Measurements from ENCODE around the gene ASB7.

ASB7 gene

GRCh38 chr15:100653608-100654007, 51.2 kb downstream of the ASB7 start:
- Histone ChIP-seq H3K4me3 (ENCODE audit: low read length) (no peak overlapping the region), H3K9ac (ENCODE audit: low read depth, low read length) (no peak overlapping the region), H3K36me3 (ENCODE audit: insufficient read depth, low read depth, low read length) (peaks cover 3% of the 10 kb centered on the region; the same call in 1 of the 2 replicates), H3K27ac (ENCODE audit: low read length) (no peak overlapping the region), H3K4me1 (ENCODE audit: insufficient read depth, low read length) (no peaks in the 10 kb centered on the region), H3K9me3 (ENCODE audit: insufficient read depth, low read depth, low read length) (no peaks in the 10 kb centered on the region), H3K27me3 (ENCODE audit: insufficient read depth, low read length) (no peaks in the 10 kb centered on the region)

GRCh38 chr15:100658895-100659294, 56.5 kb downstream of the ASB7 start:
- Histone ChIP-seq H3K27ac (ENCODE audit: low read length) (no peak overlapping the region), H3K36me3 (ENCODE audit: insufficient read depth, low read depth, low read length) (no peaks in the 10 kb centered on the region), H3K4me1 (ENCODE audit: insufficient read depth, low read length) (no peaks in the 10 kb centered on the region), H3K27me3 (ENCODE audit: insufficient read depth, low read length) (no peaks in the 10 kb centered on the region), H3K9me3 (ENCODE audit: insufficient read depth, low read depth, low read length) (no peaks in the 10 kb centered on the region), H3K4me3 (ENCODE audit: low read length) (no peak overlapping the region), H3K9ac (ENCODE audit: low read depth, low read length) (no peak overlapping the region)

- Histone ChIP-seq H3K27ac (ENCODE audit: low read length) (no peak overlapping the region), H3K27me3 (ENCODE audit: insufficient read depth, low read length) (no peaks in the 10 kb centered on the region), H3K9ac (ENCODE audit: low read depth, low read length) (no peak overlapping the region), H3K36me3 (ENCODE audit: insufficient read depth, low read depth, low read length) (no peaks in the 10 kb centered on the region), H3K4me3 (ENCODE audit: low read length) (no peak overlapping the region), H3K4me1 (ENCODE audit: insufficient read depth, low read length) (no peaks in the 10 kb centered on the region), H3K9me3 (ENCODE audit: insufficient read depth, low read depth, low read length) (no peaks in the 10 kb centered on the region)
Observed at GRCh38 chr15:100661156-100661555, 58.8 kb downstream of the ASB7 start.

- Histone ChIP-seq H3K36me3 (ENCODE audit: insufficient read depth, low read depth, low read length) (no peaks in the 10 kb centered on the region), H3K4me1 (ENCODE audit: insufficient read depth, low read length) (no peaks in the 10 kb centered on the region), H3K4me3 (ENCODE audit: low read length) (no peak overlapping the region), H3K9me3 (ENCODE audit: insufficient read depth, low read depth, low read length) (no peaks in the 10 kb centered on the region), H3K27ac (ENCODE audit: low read length) (no peak overlapping the region), H3K27me3 (ENCODE audit: insufficient read depth, low read length) (no peaks in the 10 kb centered on the region), H3K9ac (ENCODE audit: low read depth, low read length) (no peak overlapping the region)
Observed at GRCh38 chr15:100663086-100663914, 60.9 kb downstream of the ASB7 start.

GRCh38 chr15:100663915-100664281, 61.5 kb downstream of the ASB7 start:
- H3K4me3 ChIP-seq (ENCODE audit: low read length), result no peak overlapping the region
- no peaks in the 10 kb centered on the region for H3K27me3 ChIP-seq (ENCODE audit: insufficient read depth, low read length)
- no peak overlapping the region for H3K9ac ChIP-seq (ENCODE audit: low read depth, low read length)
- H3K9me3 ChIP-seq (ENCODE audit: insufficient read depth, low read depth, low read length), result no peaks in the 10 kb centered on the region
- no peak overlapping the region for H3K27ac ChIP-seq (ENCODE audit: low read length)
- H3K4me1 ChIP-seq (ENCODE audit: insufficient read depth, low read length), result no peaks in the 10 kb centered on the region
- H3K36me3 ChIP-seq (ENCODE audit: insufficient read depth, low read depth, low read length), result no peaks in the 10 kb centered on the region

- Histone ChIP-seq H3K4me1 (ENCODE audit: insufficient read depth, low read length) (no peaks in the 10 kb centered on the region), H3K9ac (ENCODE audit: low read depth, low read length) (no peak overlapping the region), H3K27ac (ENCODE audit: low read length) (no peak overlapping the region), H3K4me3 (ENCODE audit: low read length) (no peak overlapping the region), H3K9me3 (ENCODE audit: insufficient read depth, low read depth, low read length) (no peaks in the 10 kb centered on the region), H3K36me3 (ENCODE audit: insufficient read depth, low read depth, low read length) (no peaks in the 10 kb centered on the region), H3K27me3 (ENCODE audit: insufficient read depth, low read length) (no peaks in the 10 kb centered on the region)
Observed at GRCh38 chr15:100665570-100665969, 63.2 kb downstream of the ASB7 start.

GRCh38 chr15:100667405-100668347, 65.3 kb downstream of the ASB7 start:
- H3K36me3 ChIP-seq (ENCODE audit: insufficient read depth, low read depth, low read length), result no peaks in the 10 kb centered on the region
- no peaks in the 10 kb centered on the region for H3K27me3 ChIP-seq (ENCODE audit: insufficient read depth, low read length)
- H3K9ac ChIP-seq (ENCODE audit: low read depth, low read length), result no peak overlapping the region
- no peaks in the 10 kb centered on the region for H3K4me1 ChIP-seq (ENCODE audit: insufficient read depth, low read length)
- H3K27ac ChIP-seq (ENCODE audit: low read length), result no peak overlapping the region
- H3K4me3 ChIP-seq (ENCODE audit: low read length), result no peak overlapping the region
- H3K9me3 ChIP-seq (ENCODE audit: insufficient read depth, low read depth, low read length), result no peaks in the 10 kb centered on the region

GRCh38 chr15:100668348-100668745, 66.0 kb downstream of the ASB7 start:
- Histone ChIP-seq H3K36me3 (ENCODE audit: insufficient read depth, low read depth, low read length) (no peaks in the 10 kb centered on the region), H3K27me3 (ENCODE audit: insufficient read depth, low read length) (no peaks in the 10 kb centered on the region), H3K9ac (ENCODE audit: low read depth, low read length) (no peak overlapping the region), H3K4me1 (ENCODE audit: insufficient read depth, low read length) (no peaks in the 10 kb centered on the region), H3K27ac (ENCODE audit: low read length) (no peak overlapping the region), H3K9me3 (ENCODE audit: insufficient read depth, low read depth, low read length) (no peaks in the 10 kb centered on the region), H3K4me3 (ENCODE audit: low read length) (no peak overlapping the region)

- H3K4me1 ChIP-seq (ENCODE audit: insufficient read depth, low read length), result no peaks in the 10 kb centered on the region
- no peak overlapping the region for H3K27ac ChIP-seq (ENCODE audit: low read length)
- H3K36me3 ChIP-seq (ENCODE audit: insufficient read depth, low read depth, low read length), result no peaks in the 10 kb centered on the region
- H3K9me3 ChIP-seq (ENCODE audit: insufficient read depth, low read depth, low read length), result no peaks in the 10 kb centered on the region
- H3K9ac ChIP-seq (ENCODE audit: low read depth, low read length), result no peak overlapping the region
- no peaks in the 10 kb centered on the region for H3K27me3 ChIP-seq (ENCODE audit: insufficient read depth, low read length)
- no peak overlapping the region for H3K4me3 ChIP-seq (ENCODE audit: low read length)
Observed at GRCh38 chr15:100669260-100669659, 66.9 kb downstream of the ASB7 start.

- Histone ChIP-seq H3K27ac (ENCODE audit: low read length) (no peak overlapping the region), H3K9ac (ENCODE audit: low read depth, low read length) (no peak overlapping the region), H3K36me3 (ENCODE audit: insufficient read depth, low read depth, low read length) (no peaks in the 10 kb centered on the region), H3K27me3 (ENCODE audit: insufficient read depth, low read length) (no peaks in the 10 kb centered on the region), H3K4me3 (ENCODE audit: low read length) (no peak overlapping the region), H3K9me3 (ENCODE audit: insufficient read depth, low read depth, low read length) (no peaks in the 10 kb centered on the region), H3K4me1 (ENCODE audit: insufficient read depth, low read length) (no peaks in the 10 kb centered on the region)
Observed at GRCh38 chr15:100670505-100671021, 68.2 kb downstream of the ASB7 start.

GRCh38 chr15:100671124-100671680, 68.8 kb downstream of the ASB7 start:
- no peaks in the 10 kb centered on the region for H3K36me3 ChIP-seq (ENCODE audit: insufficient read depth, low read depth, low read length)
- H3K4me3 ChIP-seq (ENCODE audit: low read length), result no peak overlapping the region
- H3K27me3 ChIP-seq (ENCODE audit: insufficient read depth, low read length), result no peaks in the 10 kb centered on the region
- H3K9ac ChIP-seq (ENCODE audit: low read depth, low read length), result no peak overlapping the region
- H3K4me1 ChIP-seq (ENCODE audit: insufficient read depth, low read length), result no peaks in the 10 kb centered on the region
- no peaks in the 10 kb centered on the region for H3K9me3 ChIP-seq (ENCODE audit: insufficient read depth, low read depth, low read length)
- no peak overlapping the region for H3K27ac ChIP-seq (ENCODE audit: low read length)
